ENCODE results near the gene SLK.
A peak's percentile ranks its signal among the peaks of the same experiment; 100 is the strongest.

SLK gene

DNA sequence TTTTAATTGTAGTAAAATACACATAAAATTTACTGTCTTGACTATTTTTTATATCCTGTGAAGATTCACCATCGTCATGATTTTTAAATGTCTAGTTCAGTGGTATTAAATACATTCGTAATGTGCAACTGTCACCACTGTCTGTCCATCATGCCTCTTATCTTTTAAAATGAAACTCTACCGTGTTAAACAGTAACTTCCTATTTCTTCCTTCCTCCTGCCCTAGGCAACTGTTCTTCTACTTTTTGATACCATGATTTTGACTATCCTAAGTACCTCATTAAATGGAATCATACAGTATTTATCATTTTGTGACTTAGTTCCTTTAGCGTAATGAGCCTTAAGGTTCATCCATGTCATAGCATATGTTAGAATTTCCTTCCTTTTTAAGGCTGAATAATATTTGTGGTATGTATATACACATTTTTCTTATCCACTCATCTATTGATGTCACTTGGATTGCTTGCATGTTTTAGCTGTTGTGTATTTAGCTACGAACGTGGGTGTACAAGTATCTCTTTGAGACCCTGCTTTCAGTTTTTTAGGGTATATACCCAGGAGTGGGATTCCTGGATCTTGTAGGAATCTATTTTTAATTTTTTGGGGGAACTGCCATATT is 13.5 kb downstream of the SLK start:
- no peak for DNase-seq (ENCODE audit: low read depth, low spot score)
- no peak overlapping the region for H3K4me3 ChIP-seq (ENCODE audit: low read length)

DNA sequence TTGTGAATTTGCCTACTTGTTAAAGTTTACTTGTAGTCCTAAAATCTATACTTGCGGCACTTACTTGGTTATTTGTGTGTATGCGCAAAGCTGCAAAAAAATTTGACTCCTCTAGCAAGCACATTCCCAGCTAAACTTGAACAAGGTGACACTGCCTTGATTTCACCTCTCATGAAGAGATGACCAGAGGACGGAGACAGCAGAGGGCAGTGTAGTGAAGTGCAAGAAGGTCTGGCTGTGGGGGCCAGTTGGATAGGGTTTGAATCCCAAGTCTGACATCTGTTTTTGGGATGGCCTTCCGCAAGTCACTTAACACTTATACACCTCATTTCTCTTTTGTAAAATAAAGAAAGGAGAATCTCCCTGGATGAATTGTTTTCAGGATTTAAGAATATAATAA is 15.7 kb downstream of the SLK start:
- no peak overlapping the region for H3K4me3 ChIP-seq (ENCODE audit: low read length)
- no peak for DNase-seq (ENCODE audit: low read depth, low spot score)

- H3K4me3 ChIP-seq (ENCODE audit: low read length) = no peak overlapping the region
Measured at GRCh38 chr10:103983367-103983911, 16.5 kb downstream of the SLK start.

DNA sequence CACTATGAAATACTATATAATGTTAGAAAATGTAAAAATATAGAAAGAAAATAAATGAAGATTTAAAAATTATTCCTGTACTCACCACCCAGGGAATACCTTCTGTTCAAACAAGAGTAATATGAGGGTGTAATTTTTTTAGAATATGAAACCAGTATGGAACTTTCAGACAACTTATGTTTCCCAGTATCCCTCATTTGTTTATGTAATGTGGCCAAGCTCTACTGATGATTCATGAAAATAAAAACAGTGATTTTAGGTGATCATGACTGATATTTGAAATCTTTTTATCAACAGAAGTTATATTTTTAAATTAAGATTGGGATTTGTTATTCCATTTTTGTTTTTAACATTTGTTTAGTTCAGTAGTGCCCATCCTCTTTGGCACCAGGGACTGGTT is 18.8 kb downstream of the SLK start:
- H3K4me3 ChIP-seq (ENCODE audit: low read length) = no peak overlapping the region
- no peak for DNase-seq (ENCODE audit: low read depth, low spot score)

More at GRCh38 chr10:103983367-103983911, 16.5 kb downstream of the SLK start:
- DNase-seq (ENCODE audit: low read depth, low spot score) = peak; percentile 55

DNA sequence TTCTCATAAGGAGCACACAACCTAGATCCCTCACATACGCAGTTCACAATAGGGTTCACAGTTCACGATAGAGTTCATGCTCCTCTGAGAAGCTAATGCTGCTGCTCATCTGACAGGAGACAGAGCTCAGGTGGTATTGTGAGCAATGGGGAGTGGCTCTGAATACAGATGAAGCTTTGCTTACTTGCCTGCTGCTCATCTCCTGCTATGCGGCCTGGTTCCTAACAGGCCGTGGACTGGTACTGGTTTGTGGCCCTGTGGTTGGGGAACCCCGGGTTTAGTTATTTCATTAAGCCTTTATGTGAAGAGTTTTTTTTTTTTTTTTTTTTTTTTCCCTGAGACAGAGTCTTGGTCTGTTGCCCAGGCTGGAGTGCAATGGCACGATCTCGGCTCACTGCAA is 19.4 kb downstream of the SLK start:
- DNase-seq (ENCODE audit: low read depth, low spot score) = no peak
- H3K4me3 ChIP-seq (ENCODE audit: low read length) = no peak overlapping the region

DNA sequence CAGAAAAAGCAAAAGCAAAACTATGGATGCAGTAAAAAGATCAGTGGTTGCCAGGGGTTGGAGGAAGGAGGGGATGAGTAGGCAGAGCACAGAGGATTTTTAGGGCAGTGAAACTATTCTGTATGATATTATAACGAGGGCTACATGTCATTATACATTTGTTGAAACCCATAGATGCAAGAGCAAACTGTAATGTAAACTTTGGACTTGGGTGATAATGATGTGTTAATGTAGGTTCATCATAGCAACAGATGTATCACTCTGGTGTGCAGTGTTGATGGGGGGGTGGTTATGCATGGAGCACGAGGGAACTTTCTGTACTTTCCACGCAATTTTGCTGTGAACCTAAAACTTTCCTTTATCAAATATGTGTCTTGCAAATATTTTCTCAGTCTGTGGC is 23.2 kb downstream of the SLK start:
- H3K4me3 ChIP-seq (ENCODE audit: low read length) = no peak overlapping the region
- no peak for DNase-seq (ENCODE audit: low read depth, low spot score)

DNA sequence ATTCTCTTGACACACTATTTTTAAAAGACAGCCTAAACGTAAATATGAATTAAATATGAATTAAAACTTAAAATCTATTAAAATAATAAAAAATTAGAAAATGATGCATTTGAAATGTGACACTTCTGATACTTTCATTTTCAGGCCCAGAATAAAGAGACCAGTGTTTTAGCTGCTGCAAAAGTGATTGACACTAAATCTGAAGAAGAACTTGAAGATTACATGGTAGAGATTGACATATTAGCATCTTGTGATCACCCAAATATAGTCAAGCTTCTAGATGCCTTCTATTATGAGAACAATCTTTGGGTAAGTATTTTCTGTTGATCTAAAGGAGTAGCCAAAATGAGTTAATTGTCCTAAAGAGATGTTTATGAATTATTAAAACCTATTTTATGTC is 23.6 kb downstream of the SLK start:
- DNase-seq (ENCODE audit: low read depth, low spot score) = no peak
- H3K4me3 ChIP-seq (ENCODE audit: low read length) = no peak overlapping the region

- no peak for DNase-seq (ENCODE audit: low read depth, low spot score)
- no peak overlapping the region for H3K4me3 ChIP-seq (ENCODE audit: low read length)
Measured at GRCh38 chr10:103991393-103992128, 24.6 kb downstream of the SLK start.

GRCh38 chr10:103995134-103995533 is 28.2 kb downstream of the SLK start:
- H3K4me3 ChIP-seq (ENCODE audit: low read length) = no peak overlapping the region
- no peak for DNase-seq (ENCODE audit: low read depth, low spot score)

DNA sequence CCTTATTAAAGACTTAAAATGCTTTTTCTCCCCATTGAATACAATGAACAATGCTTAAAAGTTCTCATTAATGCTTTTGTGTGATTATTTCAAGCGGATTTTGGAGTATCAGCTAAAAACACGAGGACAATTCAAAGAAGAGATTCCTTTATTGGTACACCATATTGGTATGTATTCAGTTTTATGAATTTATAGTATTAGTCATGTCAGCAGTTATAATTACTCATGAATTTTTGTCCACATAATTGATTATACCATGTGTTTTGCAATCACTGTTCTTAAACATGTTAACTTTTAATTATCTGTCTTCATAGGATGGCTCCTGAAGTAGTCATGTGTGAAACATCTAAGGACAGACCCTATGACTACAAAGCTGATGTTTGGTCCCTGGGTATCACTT is 31.9 kb downstream of the SLK start:
- H3K4me3 ChIP-seq (ENCODE audit: low read length) = no peak overlapping the region
- no peak for DNase-seq (ENCODE audit: low read depth, low spot score)

- no peak for DNase-seq (ENCODE audit: low read depth, low spot score)
- no peak overlapping the region for H3K4me3 ChIP-seq (ENCODE audit: low read length)
Measured at GRCh38 chr10:104002911-104003310, 36.0 kb downstream of the SLK start.

GRCh38 chr10:104005172-104005863 is 38.4 kb downstream of the SLK start:
- no peak overlapping the region for H3K4me3 ChIP-seq (ENCODE audit: low read length)

GRCh38 chr10:104011904-104012303 is 45.0 kb downstream of the SLK start:
- no peak for DNase-seq (ENCODE audit: low read depth, low spot score)
- H3K4me3 ChIP-seq (ENCODE audit: low read length) = no peak overlapping the region

More at GRCh38 chr10:104005172-104005863, 38.4 kb downstream of the SLK start:
- DNase-seq (ENCODE audit: low read depth, low spot score) = no peak

DNA sequence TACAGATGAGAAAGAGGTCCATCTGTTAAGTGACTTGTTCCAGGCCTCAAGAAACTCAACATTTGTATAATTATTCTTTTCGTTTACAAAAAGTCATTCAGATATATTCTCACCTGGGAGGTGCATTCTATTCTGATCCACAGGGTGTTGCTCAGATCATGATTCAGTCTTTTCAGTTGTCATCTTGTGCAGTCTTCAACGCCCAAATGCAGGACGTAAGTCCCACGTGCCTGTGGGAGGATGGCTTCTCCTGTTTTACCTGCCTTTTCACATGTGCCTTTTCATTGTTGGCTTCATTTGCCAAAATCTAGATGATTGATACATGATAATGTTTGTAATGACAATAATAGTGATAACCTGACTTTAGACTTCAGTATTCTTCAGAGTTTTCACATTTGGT is 46.5 kb downstream of the SLK start:
- H3K4me3 ChIP-seq (ENCODE audit: low read length) = no peak overlapping the region
- DNase-seq (ENCODE audit: low read depth, low spot score) = no peak

- no peak overlapping the region for H3K4me3 ChIP-seq (ENCODE audit: low read length)
- DNase-seq (ENCODE audit: low read depth, low spot score) = no peak
Measured at GRCh38 chr10:104014176-104014575, 47.2 kb downstream of the SLK start.

DNA sequence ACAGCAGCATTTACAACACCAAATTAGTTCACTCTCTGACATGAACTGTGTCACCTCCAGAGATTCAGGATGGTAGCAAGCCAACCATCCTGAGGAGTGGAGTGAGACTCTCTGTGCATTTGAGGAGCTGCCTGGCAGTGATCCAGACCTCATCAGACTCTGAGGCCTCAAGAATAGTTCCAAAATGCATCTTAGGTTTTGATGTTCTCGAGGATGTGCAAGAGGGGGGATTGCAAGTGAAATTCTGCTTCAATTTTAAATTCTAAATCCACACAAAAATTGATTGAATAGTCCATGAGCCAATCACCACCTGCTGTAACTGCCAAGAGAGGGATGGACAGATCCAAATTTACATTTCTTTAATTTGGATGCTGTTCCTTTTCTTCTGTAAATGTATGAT is 49.7 kb downstream of the SLK start:
- no peak for DNase-seq (ENCODE audit: low read depth, low spot score)
- no peak overlapping the region for H3K4me3 ChIP-seq (ENCODE audit: low read length)

- no peak for DNase-seq (ENCODE audit: low read depth, low spot score)
- H3K4me3 ChIP-seq (ENCODE audit: low read length) = no peak overlapping the region
Measured at GRCh38 chr10:104018471-104018870, 51.5 kb downstream of the SLK start.

DNA sequence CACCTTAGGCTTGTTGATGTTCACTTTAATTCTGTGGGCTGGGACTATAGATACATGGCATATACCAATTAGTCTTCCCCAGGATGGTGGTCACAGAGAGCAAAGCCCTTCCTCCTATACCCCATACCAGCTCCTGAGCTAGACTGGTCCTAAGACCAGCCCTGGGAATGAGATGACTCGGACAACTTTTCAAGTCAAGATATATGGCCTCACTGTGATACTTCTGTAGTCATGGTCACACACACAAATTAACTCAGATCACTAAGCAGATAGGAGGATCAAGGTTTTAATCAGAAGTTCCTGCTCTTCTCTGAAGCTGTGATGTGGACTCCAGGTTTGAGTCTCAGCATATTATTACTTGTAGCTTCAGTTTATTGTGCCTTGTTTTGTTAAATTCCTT is 53.1 kb downstream of the SLK start:
- no peak for DNase-seq (ENCODE audit: low read depth, low spot score)
- H3K4me3 ChIP-seq (ENCODE audit: low read length) = no peak overlapping the region

DNA sequence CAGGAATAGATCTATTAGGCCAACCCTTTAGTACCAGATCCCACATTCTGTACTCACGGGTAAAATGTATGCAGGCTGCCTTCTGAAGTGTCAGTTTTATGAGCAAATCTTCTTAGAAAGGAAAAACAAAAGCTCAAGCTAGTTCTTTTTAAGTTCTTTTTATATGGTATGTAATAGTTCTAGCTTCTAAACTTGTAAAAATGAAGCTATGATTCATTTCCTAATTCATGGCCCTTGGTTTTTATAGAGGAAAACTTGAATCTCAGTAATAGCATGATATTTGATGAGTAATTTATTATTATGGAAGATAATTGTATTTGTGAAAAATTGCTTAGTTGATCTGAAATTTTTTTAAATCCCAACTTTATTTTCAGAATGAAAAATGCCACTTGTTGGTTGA is 54.3 kb downstream of the SLK start:
- no peak for DNase-seq (ENCODE audit: low read depth, low spot score)
- no peak overlapping the region for H3K4me3 ChIP-seq (ENCODE audit: low read length)

DNA sequence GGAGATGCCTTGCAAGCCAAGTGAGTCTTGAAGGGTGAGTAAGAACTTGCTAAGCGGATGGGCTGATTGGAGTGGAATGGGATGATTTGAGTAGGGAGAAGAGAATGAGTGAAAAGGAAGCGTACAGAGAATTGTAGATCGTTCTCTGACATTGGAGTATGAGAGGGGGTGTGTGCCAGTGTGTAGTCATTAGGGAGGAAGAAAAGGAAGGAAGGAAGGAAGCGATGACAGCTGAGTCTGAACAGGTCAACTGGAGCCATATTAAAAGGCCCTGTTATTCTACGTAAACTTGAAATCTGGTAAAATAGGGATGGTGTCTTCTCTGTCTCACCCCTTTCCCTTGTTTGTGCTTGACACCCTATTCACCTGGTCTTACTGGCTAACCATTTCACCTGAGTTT is 55.1 kb downstream of the SLK start:
- no peak for DNase-seq (ENCODE audit: low read depth, low spot score)
- no peak overlapping the region for H3K4me3 ChIP-seq (ENCODE audit: low read length)
